Endothelial cell of umbilical vein (primary cell): ENCODE data around the gene GPR148. TPM values are rescaled to one million over a fixed set of nuclear protein-coding genes. Genes with fewer than 3 reads are reported as not detected.
A peak's percentile ranks its signal among the peaks of the same experiment; 100 is the strongest.
"Not testable (repeated sequence)": the region's sequence is repeated elsewhere in the genome, so short reads cannot be mapped to it uniquely, and the experiment has no call there.

Source experiments
- Bru-seq: library from RNA; stranded (reverse); fragments of 400-500 nt; gene quantifications from one replicate; lab custom pipeline; 2021; lab: Mats Ljungman, UMichigan
- BruChase-seq, 2 experiments: library from RNA; stranded (reverse); fragments of 400-500 nt; gene quantifications; one replicate each; lab custom pipeline; 2021; lab: Mats Ljungman, UMichigan
- BruUV-seq: library from RNA; stranded (reverse); fragments of 400-500 nt; replicated peaks from 2 replicates; lab custom pipeline; 2021; lab: Mats Ljungman, UMichigan
- CTCF ChIA-PET: fragments of 300-600, 350-600 bp; sonication (Branson Sonifier 250); formaldehyde crosslinking; loops from one replicate; lab custom pipeline; 2021; ENCODE audit warnings: antibody characterized with exemption, inconsistent platforms; lab: Charles Lee
- POLR2A ChIA-PET: fragments of 300-600, 350-600 bp; sonication (Branson Sonifier 250); formaldehyde crosslinking; loops from one replicate; lab custom pipeline; 2021; ENCODE audit warnings: antibody characterized with exemption, inconsistent platforms; lab: Charles Lee
- DNase-seq: peaks from one replicate; pipeline ENCODE4 v3.0.0-alpha.2; 2011; ENCODE audit warnings: low read depth, low spot score
- FAIRE-seq: peaks from 2 replicates; lab custom pipeline; 2011; peaks lifted over from hg19 to GRCh38; lab: Jason Lieb, UNC
- H2AFZ ChIP-seq: 2 replicates; pipeline ENCODE4 v1.6.0; 2012; ENCODE audit warnings: low read depth, low read length, control low read depth, inconsistent platforms
- H3K27ac ChIP-seq: 2 replicates; pipeline ENCODE4 v1.5.1; 2011; ENCODE audit warnings: low read depth, mild to moderate bottlenecking, control low read depth, low read length, moderate library complexity; ENCODE audit not compliant: insufficient read depth
- H3K27me3 ChIP-seq, 2 experiments: 2 replicates each; pipeline versions ENCODE4 v1.6.0 to v1.6.1; 2011; ENCODE audit warnings: low read length in 2 of 2, mixed read lengths in 1 of 2; ENCODE audit not compliant: control insufficient read depth in 2 of 2, insufficient read depth in 2 of 2
- H3K36me3 ChIP-seq, 2 experiments: 2 replicates in 1 of 2; 3 replicates in 1 of 2; pipeline ENCODE4 v1.5.1; 2011; ENCODE audit warnings: low read length in 2 of 2, mild to moderate bottlenecking in 1 of 2, moderate library complexity in 1 of 2; ENCODE audit not compliant: control insufficient read depth in 2 of 2, insufficient read depth in 2 of 2; ENCODE audit errors: extremely low read depth in 1 of 2
- H3K4me1 ChIP-seq: 3 replicates; pipeline ENCODE4 v1.5.1; 2011; ENCODE audit warnings: mild to moderate bottlenecking, low read length; ENCODE audit not compliant: control insufficient read depth, insufficient read depth; ENCODE audit errors: extremely low read depth
- H3K4me2 ChIP-seq: 2 replicates; pipeline ENCODE4 v1.6.1; 2011; ENCODE audit warnings: low read length, control low read depth, mixed read lengths; ENCODE audit not compliant: insufficient read depth
- H3K4me3 ChIP-seq, 3 experiments: fragments of 200-600 bp in 1 of 3; sonication (generic), shearing (Covaris generic) in 1 of 3; replicated peaks in 1 of 3; 2 replicates each; pipeline ENCODE4 v1.5.1; 2011 to 2016; ENCODE audit warnings: control low read depth in 3 of 3, low read length in 3 of 3, mild to moderate bottlenecking in 2 of 3, inconsistent platforms in 1 of 3, low read depth in 1 of 3, moderate library complexity in 1 of 3; ENCODE audit not compliant: insufficient read depth in 1 of 3
- H3K79me2 ChIP-seq: 2 replicates; pipeline ENCODE4 v1.6.0; 2012; ENCODE audit warnings: low read length, inconsistent platforms; ENCODE audit not compliant: control insufficient read depth, insufficient read depth
- H3K9ac ChIP-seq: replicated peaks from 2 replicates; pipeline ENCODE3; 2011; ENCODE audit warnings: low read length, control low read depth; ENCODE audit not compliant: insufficient read depth; ENCODE audit errors: extremely low read depth
- H3K9me1 ChIP-seq: replicated peaks from 3 replicates; pipeline ENCODE4 v1.6.0; 2011; ENCODE audit warnings: mild to moderate bottlenecking, low read length; ENCODE audit not compliant: control insufficient read depth, insufficient read depth; ENCODE audit errors: extremely low read depth
- H3K9me3 ChIP-seq: replicated peaks from 2 replicates; pipeline ENCODE4 v1.5.1; 2012; ENCODE audit warnings: low read length, inconsistent platforms; ENCODE audit not compliant: control insufficient read depth, insufficient read depth
- H4K20me1 ChIP-seq: replicated peaks from 2 replicates; pipeline ENCODE3; 2011; ENCODE audit warnings: mild to moderate bottlenecking, low read length; ENCODE audit not compliant: control insufficient read depth, insufficient read depth; ENCODE audit errors: extremely low read depth
- CTCF ChIP-seq, 2 donors: IDR thresholded peaks; 1 replicate in 1 of 2; 2 replicates in 1 of 2; pipeline ENCODE4 v1.5.1; 2011; ENCODE audit warnings: low read length in 2 of 2, mild to moderate bottlenecking in 2 of 2, moderate library complexity in 2 of 2, control low read depth in 1 of 2, inconsistent platforms in 1 of 2, low read depth in 1 of 2; ENCODE audit not compliant: insufficient read depth in 1 of 2; ENCODE audit errors: extremely low read depth in 1 of 2
- EZH2 ChIP-seq: IDR thresholded peaks from 2 replicates; pipeline ENCODE4 v1.6.1; 2012; ENCODE audit warnings: borderline replicate concordance, low read depth, mild to moderate bottlenecking, moderate library complexity, low read length, inconsistent platforms; ENCODE audit not compliant: severe bottlenecking
- FOS ChIP-seq: IDR thresholded peaks from 2 replicates; pipeline ENCODE4 v1.6.1; 2011; ENCODE audit warnings: mild to moderate bottlenecking, low read length, moderate library complexity, borderline replicate concordance; ENCODE audit not compliant: insufficient read depth
- GATA2 ChIP-seq: IDR thresholded peaks from 2 replicates; pipeline ENCODE4 v1.7.0; 2011; ENCODE audit warnings: low read depth, mild to moderate bottlenecking, moderate library complexity, mixed read lengths, low read length; ENCODE audit not compliant: insufficient read length, insufficient read depth
- JUN ChIP-seq: IDR thresholded peaks from 2 replicates; pipeline ENCODE4 v1.6.1; 2011; ENCODE audit warnings: borderline replicate concordance, low read depth; ENCODE audit not compliant: insufficient read length, insufficient read depth
- MAX ChIP-seq: IDR thresholded peaks from 2 replicates; pipeline ENCODE4 v1.6.1; 2011; ENCODE audit not compliant: insufficient read depth, insufficient read length
- MYC ChIP-seq: IDR thresholded peaks from one replicate; pipeline ENCODE4 v1.6.1; 2011; ENCODE audit warnings: mild to moderate bottlenecking, low read depth, low read length
- POLR2A ChIP-seq: IDR thresholded peaks from 2 replicates; pipeline ENCODE4 v1.6.1; 2012; ENCODE audit warnings: low read depth, mild to moderate bottlenecking, control low read depth, low read length
- POLR2AphosphoS5 ChIP-seq: IDR thresholded peaks from 2 replicates; pipeline ENCODE4 v1.6.1; 2012; ENCODE audit warnings: low read depth, mild to moderate bottlenecking, control low read depth, low read length, moderate library complexity; ENCODE audit not compliant: insufficient read depth
- dilution Hi-C: fragments of 300-500 bp; cut with MboI; formaldehyde crosslinking; loops from one replicate; pipeline ENCODE4 v1.15.0; 2019; ENCODE audit warnings: low sequenced_read_pairs; ENCODE audit not compliant: extremely low pct_ligation_motif_present
- intact Hi-C: fragments of 100-400 bp; cut with micrococcal nuclease; formaldehyde crosslinking; loops from one replicate; pipeline ENCODE4 v1.10.0; 2022
- long read RNA-seq: library from polyadenylated mRNA; stranded (forward); transcript quantifications from one replicate; pipeline ENCODE4 v2.0.0, GENCODE V29; 2021
- polyA minus RNA-seq, 3 experiments: library from RNA; depleted of rRNA, polyadenylated mRNA; stranded (reverse); fragments of >200 nt; gene quantifications; 1 replicate in 1 of 3; 2 replicates in 2 of 3; pipeline ENCODE4 v1.2.3, GENCODE V29; 2011
- polyA plus RNA-seq, 4 experiments: library from polyadenylated mRNA; depleted of rRNA in 3 of 4; stranded (reverse) in 3 of 4; unstranded in 1 of 4; fragments of >200 nt; gene quantifications; 2 replicates each; pipeline versions ENCODE4 v1.2.1 to v1.2.3, GENCODE V29; 2011 to 2012; ENCODE audit warnings: missing spikeins in 1 of 4
- total RNA-seq: library from RNA; stranded (reverse); gene quantifications from 2 replicates; pipeline ENCODE4 v1.2.3, GENCODE V29; 2021

GPR148 gene
- not detected in 2 replicates for total RNA-seq
- polyA plus RNA-seq = not detected in 2 replicates
- not detected in 2 replicates for polyA plus RNA-seq (2011; cell fraction: cytosol; rRNA removed)
- not detected in 2 replicates for polyA plus RNA-seq (2011; cell fraction: nucleus; rRNA removed)
- polyA plus RNA-seq (2012) = not detected in 2 replicates
- not detected in 2 replicates for polyA minus RNA-seq
- polyA minus RNA-seq (2011; cell fraction: cytosol; rRNA and poly(A)+ RNA removed) = not detected
- not detected in 2 replicates for polyA minus RNA-seq (2011; cell fraction: nucleus; rRNA and poly(A)+ RNA removed)
- not detected for Bru-seq, nascent RNA
- BruChase-seq, experiment 1, labeled RNA remaining after a 6-hour chase = not detected
- BruChase-seq, experiment 2, labeled RNA remaining after a 2-hour chase = not detected
- long read RNA-seq = 0 reads

GRCh38 chr2:130728549-130729316, at the start of gene GPR148:
GPR148 (plus strand) TSS chr2:130729070; CDS start chr2:130729152, 82 bp downstream.
- Histone ChIP-seq H2AFZ (peak within 1 kb of the TSS; percentile 51), H3K9me1 (no peaks in the 10 kb centered on the region), H3K27me3 (no peaks in the 10 kb centered on the region), H3K4me1 (peaks cover 8% of the 10 kb centered on the region), H3K36me3 (no peaks in the 10 kb centered on the region), H4K20me1 (no peaks in the 10 kb centered on the region), H3K79me2 (no peaks in the 10 kb centered on the region), H3K9me3 (no peaks in the 10 kb centered on the region), H3K27ac (no peak within 1 kb of the TSS), H3K4me2 (peak within 1 kb of the TSS; percentile 16), H3K9ac (no peak within 1 kb of the TSS), H3K4me3 (no peak within 1 kb of the TSS)
- CTCF ChIA-PET = interaction anchor here (1.3 kb wide), 1 partner anchor 69 kb away, joined by 5 read pairs; no protein-coding TSS in a partner anchor
- no peak for DNase-seq
- no peak for FAIRE-seq
- intact Hi-C loops (loop anchor here (10.0 kb wide), 1 partner anchor 374 kb away; the partner anchor contains the start of gene PTPN18), dilution Hi-C loops (no loop called here)
- POLR2A ChIA-PET = no interaction called here
- no TSS peak for BruUV-seq
- TF ChIP-seq MAX (no peak), MYC (no peak), POLR2AphosphoS5 (no peak), FOS (no peak), GATA2 (no peak), CTCF (IDR thresholded peaks at IDR 0.05; ENCODE audit: extremely low read depth in 1 of 2, insufficient read depth in 1 of 2, low read depth in 1 of 2, low read length in 2 of 2) (no peak), EZH2 (no peak), POLR2A (no peak), JUN (no peak)

GRCh38 chr2:130692041-130692770, 36.7 kb upstream of the GPR148 start:
- FAIRE-seq, CTCF ChIA-PET, H3K9me1 ChIP-seq, POLR2A ChIA-PET, H3K27ac ChIP-seq, dilution Hi-C loops, H3K9me3 ChIP-seq, H3K4me1 ChIP-seq, H3K27me3 ChIP-seq, intact Hi-C loops, H3K9ac ChIP-seq, H3K36me3 ChIP-seq, H2AFZ ChIP-seq, H4K20me1 ChIP-seq, H3K79me2 ChIP-seq, H3K4me3 ChIP-seq, BruUV-seq, DNase-seq, H3K4me2 ChIP-seq: not testable (repeated sequence)
